ENCODE data around the gene CCIN.
"Not testable (repeated sequence)": the region's sequence is repeated elsewhere in the genome, so short reads cannot be mapped to it uniquely, and the experiment has no call there.

CCIN gene

GRCh38 chr9:36141288-36141687, 27.9 kb upstream of the CCIN start:
- no peak for FAIRE-seq

GRCh38 chr9:36141761-36142160, 27.4 kb upstream of the CCIN start:
- no peak for FAIRE-seq

- FAIRE-seq, result no peak
Observed at GRCh38 chr9:36142510-36143244, 26.5 kb upstream of the CCIN start.

- FAIRE-seq, result no peak
Observed at GRCh38 chr9:36143245-36143641, 25.9 kb upstream of the CCIN start.

- no peak for FAIRE-seq
Observed at GRCh38 chr9:36144309-36145232, 24.6 kb upstream of the CCIN start.

GRCh38 chr9:36145970-36146369, 23.2 kb upstream of the CCIN start:
- no peak for FAIRE-seq

- no peak for FAIRE-seq
Observed at GRCh38 chr9:36146651-36147050, 22.5 kb upstream of the CCIN start.

- no peak for FAIRE-seq
Observed at GRCh38 chr9:36147441-36148175, 21.6 kb upstream of the CCIN start.

- FAIRE-seq, result no peak
Observed at GRCh38 chr9:36148311-36149051, 20.7 kb upstream of the CCIN start.

- no peak for FAIRE-seq
Observed at GRCh38 chr9:36149197-36149596, 20.0 kb upstream of the CCIN start.

- no peak for FAIRE-seq
Observed at GRCh38 chr9:36150574-36151315, 18.4 kb upstream of the CCIN start.

- FAIRE-seq, result no peak
Observed at GRCh38 chr9:36151316-36152210, 17.6 kb upstream of the CCIN start.

GRCh38 chr9:36152741-36153438, 16.3 kb upstream of the CCIN start:
- FAIRE-seq, result no peak

GRCh38 chr9:36153746-36154145, 15.4 kb upstream of the CCIN start:
- FAIRE-seq, result no peak

GRCh38 chr9:36154331-36154952, 14.7 kb upstream of the CCIN start:
- FAIRE-seq, result no peak

GRCh38 chr9:36156116-36156515, 13.1 kb upstream of the CCIN start:
- no peak for FAIRE-seq

GRCh38 chr9:36158122-36158521, 11.1 kb upstream of the CCIN start:
- FAIRE-seq, result no peak

GRCh38 chr9:36158917-36159316, 10.3 kb upstream of the CCIN start:
- FAIRE-seq, result no peak

- not testable (repeated sequence) for FAIRE-seq
Observed at GRCh38 chr9:36159509-36159908, 9.7 kb upstream of the CCIN start.

GRCh38 chr9:36160126-36160525, 9.1 kb upstream of the CCIN start:
- FAIRE-seq, result not testable (repeated sequence)

All from G401.6 (cell line).